ENCODE data around the gene KRT222. TPM values are rescaled to one million over a fixed set of nuclear protein-coding genes. Genes with fewer than 3 reads are reported as not detected.

Gene KRT222
- total RNA-seq, 1 donor from 2014 or later, result not detected

Other genes starting within 250 kb of the KRT222 start
- gene TOP2A, start 247.3 kb downstream of the KRT222 start, total RNA-seq, result 1.1 TPM
- gene IGFBP4, start 221.7 kb downstream of the KRT222 start, total RNA-seq, result 176 TPM
- gene TNS4, start 163.6 kb downstream of the KRT222 start, total RNA-seq, result not detected
- gene CCR7, start 99.7 kb downstream of the KRT222 start, total RNA-seq, result 0.22 TPM
- gene SMARCE1, start 17.4 kb downstream of the KRT222 start, total RNA-seq, result 59.8 TPM
- not detected for gene KRT24, start 38.6 kb upstream of the KRT222 start, total RNA-seq
- not detected for gene KRT25, start 90.2 kb upstream of the KRT222 start, total RNA-seq
- gene KRT26, start 107.0 kb upstream of the KRT222 start, total RNA-seq, result not detected
- gene KRT27, start 117.4 kb upstream of the KRT222 start, total RNA-seq, result not detected
- gene KRT28, start 134.8 kb upstream of the KRT222 start, total RNA-seq, result not detected
- gene KRT10, start 157.4 kb upstream of the KRT222 start, total RNA-seq, result 51.3 TPM
- gene KRT12, start 202.0 kb upstream of the KRT222 start, total RNA-seq, result not detected
- gene KRT20, start 220.1 kb upstream of the KRT222 start, total RNA-seq, result not detected

Measured in left ventricle myocardium superior (tissue), 1 donor.